ENCODE data around the gene BHLHA15. TPM values are rescaled to one million over a fixed set of nuclear protein-coding genes. Genes with fewer than 3 reads are reported as not detected.

BHLHA15 gene
- polyA plus RNA-seq, 1 donor: not detected

- DNase-seq: no peak
Observed at GRCh38 chr7:98242934-98243333, 31.7 kb downstream of the BHLHA15 start.

- DNase-seq: no peak
Observed at GRCh38 chr7:98244871-98245270, 33.6 kb downstream of the BHLHA15 start.

GRCh38 chr7:98248156-98248555 is 36.9 kb downstream of the BHLHA15 start:
- DNase-seq: no peak

- DNase-seq: no peak
Observed at GRCh38 chr7:98249106-98249505, 37.9 kb downstream of the BHLHA15 start.

- DNase-seq: no peak
Observed at GRCh38 chr7:98250789-98251188, 39.5 kb downstream of the BHLHA15 start.

- DNase-seq: no peak
Observed at GRCh38 chr7:98251231-98251600, 40.0 kb downstream of the BHLHA15 start.

GRCh38 chr7:98251601-98252424 is 40.6 kb downstream of the BHLHA15 start, which contains the start of gene TECPR1:
TSS of gene TECPR1 (minus strand) at chr7:98252232. CDS start at chr7:98246146, 6,086 bp downstream.
- DNase-seq: peak; percentile 89

- no peak for DNase-seq
Observed at GRCh38 chr7:98252425-98253054, 41.3 kb downstream of the BHLHA15 start.

GRCh38 chr7:98254516-98254915 is 43.3 kb downstream of the BHLHA15 start:
- DNase-seq: no peak

- DNase-seq: no peak
Observed at GRCh38 chr7:98254951-98255610, 43.8 kb downstream of the BHLHA15 start.

GRCh38 chr7:98256431-98256830 is 45.2 kb downstream of the BHLHA15 start:
- no peak for DNase-seq

GRCh38 chr7:98257701-98258100 is 46.5 kb downstream of the BHLHA15 start:
- no peak for DNase-seq

Other genes with a start within 250 kb of the BHLHA15 start
- not detected for gene OCM2, start 221.2 kb upstream of the BHLHA15 start, polyA plus RNA-seq (ENCODE audit: insufficient read length)
- 16.0 TPM for gene LMTK2, start 104.6 kb upstream of the BHLHA15 start, polyA plus RNA-seq (ENCODE audit: insufficient read length)
- gene TECPR1, start 40.8 kb downstream of the BHLHA15 start, polyA plus RNA-seq (ENCODE audit: insufficient read length): 18.1 TPM
- gene BRI3, start 70.2 kb downstream of the BHLHA15 start, polyA plus RNA-seq (ENCODE audit: insufficient read length): 86.1 TPM
- 17.8 TPM for gene BAIAP2L1, start 189.7 kb downstream of the BHLHA15 start, polyA plus RNA-seq (ENCODE audit: insufficient read length)